SKM-1 treated with dmso at 0.1 percent for 144 hours (cell line): ENCODE results near the gene GPR157.

Experiments
- DNase-seq: peaks from one replicate; lab custom pipeline; 2025; ENCODE audit not compliant: unreplicated experiment; lab: John Stamatoyannopoulos, UW

Gene GPR157

GRCh38 chr1:9065213-9065751, 63.6 kb downstream of the GPR157 start:
- DNase-seq = no peak

GRCh38 chr1:9062846-9063245, 66.1 kb downstream of the GPR157 start:
- no peak for DNase-seq

DNA sequence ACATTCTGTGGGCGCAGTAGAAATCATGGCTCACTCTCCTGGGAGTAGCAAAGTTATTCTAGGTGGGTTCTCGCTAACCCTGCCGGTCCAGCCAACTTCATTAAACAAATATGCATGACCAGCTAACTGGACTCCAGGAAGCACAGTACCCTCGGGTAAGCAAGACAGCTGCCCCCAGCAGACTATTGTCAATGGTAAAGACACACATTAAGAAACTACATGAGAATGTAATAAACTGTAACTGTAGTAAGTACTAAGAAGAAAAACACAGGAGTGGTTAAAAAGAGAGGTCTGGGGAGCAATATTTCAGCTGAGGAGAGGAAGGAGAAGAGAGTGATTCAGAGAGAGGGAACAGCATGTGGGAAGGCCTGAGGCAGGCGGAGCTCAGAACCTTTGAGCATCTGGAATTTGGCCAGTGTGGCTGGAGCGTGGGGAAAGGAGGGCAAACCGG, 66.9 kb downstream of the GPR157 start:
- no peak for DNase-seq

DNA sequence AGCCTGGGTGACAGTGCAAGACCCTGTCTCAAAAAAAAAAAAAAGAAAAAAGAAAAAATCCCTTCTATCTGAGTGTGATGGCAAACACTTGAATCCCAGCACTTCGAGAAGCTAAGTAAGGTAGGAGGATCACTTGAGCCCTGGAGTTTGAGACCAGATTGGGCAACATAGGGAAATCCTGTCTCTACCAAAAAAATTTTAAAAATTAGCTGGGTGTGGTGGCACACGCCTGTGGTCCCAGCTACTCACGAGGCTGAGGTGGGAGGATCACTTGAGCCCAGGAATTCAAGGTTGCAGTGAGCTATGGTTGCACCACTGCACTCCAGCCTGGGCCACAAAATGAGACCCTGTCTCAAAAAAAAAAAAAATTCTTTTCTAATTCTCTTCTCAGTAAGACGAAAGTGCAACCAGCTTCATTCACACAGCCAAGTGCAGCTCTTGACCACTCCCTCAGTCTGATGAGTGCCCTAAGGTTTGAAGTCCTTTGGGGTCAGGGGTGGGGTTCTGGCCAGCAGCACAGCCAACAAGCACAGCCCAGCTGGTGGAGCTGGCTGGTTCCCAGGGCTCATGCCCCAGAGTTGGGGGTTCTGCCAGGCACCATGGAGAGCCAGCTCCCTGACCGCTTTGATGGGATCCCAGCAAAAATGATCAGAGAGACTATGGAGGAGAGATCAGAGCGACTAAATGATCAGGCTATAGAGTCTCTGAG, 67.5 kb downstream of the GPR157 start:
- no peak for DNase-seq

GRCh38 chr1:9059891-9060744, 68.8 kb downstream of the GPR157 start:
- no peak for DNase-seq

DNA sequence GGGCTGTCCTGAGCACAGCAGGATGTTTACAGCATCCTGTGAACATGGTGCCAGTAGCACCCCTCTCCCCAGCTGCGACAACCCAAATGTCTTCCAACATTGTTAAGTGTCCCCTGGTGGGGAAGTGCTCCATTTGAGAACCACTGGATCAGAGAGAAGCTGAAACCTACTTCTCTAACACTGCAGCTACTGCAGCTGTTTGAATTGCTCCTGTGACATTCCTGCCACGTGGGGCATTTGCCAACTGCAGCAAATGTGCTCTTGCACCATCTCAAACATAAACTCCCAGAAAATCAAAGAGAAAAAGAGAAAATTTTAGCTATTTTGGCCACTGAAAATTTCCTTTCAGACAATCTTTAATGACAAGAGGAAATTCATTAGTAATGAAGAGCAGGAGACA, 70.4 kb downstream of the GPR157 start:
- no peak for DNase-seq

- DNase-seq = no peak
Observed at GRCh38 chr1:9057851-9058250, 71.1 kb downstream of the GPR157 start.

GRCh38 chr1:9052272-9053049, 76.4 kb downstream of the GPR157 start:
- no peak for DNase-seq

DNA sequence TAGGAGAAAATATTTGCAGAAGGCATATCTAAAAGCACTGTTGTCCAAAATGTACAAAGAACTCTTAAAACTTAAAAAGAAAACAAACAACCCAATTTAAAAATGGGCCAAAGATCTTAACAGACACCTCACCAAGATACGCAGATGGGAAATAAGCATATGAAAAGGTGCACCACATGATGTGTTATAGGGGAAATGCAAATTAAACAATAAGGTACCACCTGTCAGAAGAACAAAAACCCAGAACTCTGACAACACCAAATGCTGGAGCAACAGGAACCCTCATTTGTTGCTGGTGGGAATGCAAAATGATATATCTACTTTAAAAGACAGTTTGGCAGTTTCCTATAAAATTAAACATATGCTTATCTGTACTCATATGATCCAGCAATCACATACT, 77.5 kb downstream of the GPR157 start:
- no peak for DNase-seq

DNA sequence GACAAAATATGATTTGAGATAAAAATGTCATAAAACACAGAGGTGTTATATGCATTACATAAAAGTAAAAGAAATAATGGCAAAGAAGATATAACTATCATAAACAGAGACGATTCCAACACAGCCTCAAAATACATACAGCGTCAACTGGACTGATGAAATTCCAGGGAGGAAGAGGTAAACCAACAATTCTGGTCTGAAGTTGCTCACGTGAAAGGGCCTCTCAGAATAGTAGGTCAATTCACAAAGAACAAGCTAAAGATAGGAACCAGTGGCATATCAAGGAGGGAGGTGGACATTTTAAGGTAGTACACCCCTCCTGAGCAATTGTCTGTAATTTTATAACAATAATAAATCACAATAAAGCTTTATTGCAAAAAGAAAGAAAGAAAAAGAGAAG, 78.1 kb downstream of the GPR157 start:
- no peak for DNase-seq
